Natural killer cell (primary cell): ENCODE measurements around the gene CCN5. TPM values are rescaled to one million over a fixed set of nuclear protein-coding genes. Genes with fewer than 3 reads are reported as not detected.

Experiments
- ATAC-seq, 3 donors: fragments of 150-1000 bp in 2 of 3; fragments of 200-7000 bp in 1 of 3; cut with Tn5 transposase; 1 replicate in 1 of 3; 2 replicates in 2 of 3; pipeline ENCODE4 v1.10.0; 2021; ENCODE audit warnings: mild to moderate bottlenecking in 2 of 3, moderate library complexity in 2 of 3
- DNase-seq, 2 donors: peaks; one replicate each; pipeline versions ENCODE4 v3.0.0 to v3.0.0-alpha.2; 2013 to 2021; ENCODE audit warnings: mixed read lengths in 1 of 2
- H3K27ac ChIP-seq: one replicate; pipeline ENCODE4 v1.5.1; 2013; ENCODE audit warnings: mild to moderate bottlenecking, low read length
- H3K27me3 ChIP-seq: one replicate; pipeline ENCODE4 v1.6.1; 2013; ENCODE audit warnings: low read length; ENCODE audit not compliant: control insufficient read depth, insufficient read depth
- H3K36me3 ChIP-seq: one replicate; pipeline ENCODE4 v1.6.1; 2013; ENCODE audit warnings: low read length; ENCODE audit not compliant: control insufficient read depth, insufficient read depth
- H3K4me1 ChIP-seq: one replicate; pipeline ENCODE4 v1.6.1; 2013; ENCODE audit warnings: low read length; ENCODE audit not compliant: control insufficient read depth, insufficient read depth
- H3K4me3 ChIP-seq: one replicate; pipeline ENCODE4 v1.5.1; 2013; ENCODE audit warnings: low read length
- H3K9me3 ChIP-seq: one replicate; pipeline ENCODE4 v1.6.1; 2013; ENCODE audit warnings: low read length; ENCODE audit not compliant: control insufficient read depth, insufficient read depth
- H3K27ac Mint-ChIP-seq, 2 donors: one replicate each; pipeline ENCODE4 v1.8.0; 2022; ENCODE audit warnings: mild to moderate bottlenecking in 2 of 2, mixed read lengths in 2 of 2, moderate library complexity in 1 of 2
- H3K27me3 Mint-ChIP-seq, 2 donors: one replicate each; pipeline ENCODE4 v1.8.0; 2022; ENCODE audit warnings: low read depth in 2 of 2, mixed read lengths in 2 of 2
- H3K36me3 Mint-ChIP-seq: one replicate; pipeline ENCODE4 v1.8.0; 2022; ENCODE audit warnings: mixed read lengths
- H3K4me1 Mint-ChIP-seq, 2 donors: one replicate each; pipeline ENCODE4 v1.8.0; 2022; ENCODE audit warnings: mixed read lengths in 2 of 2
- H3K4me3 Mint-ChIP-seq: one replicate; pipeline ENCODE4 v1.8.0; 2022; ENCODE audit warnings: mild to moderate bottlenecking, moderate library complexity, mixed read lengths
- H3K9me3 Mint-ChIP-seq, 2 donors: one replicate each; pipeline ENCODE4 v1.8.0; 2022; ENCODE audit warnings: mixed read lengths in 2 of 2
- CTCF ChIP-seq: fragments of 200-600 bp; IDR thresholded peaks from one replicate; pipeline ENCODE4 v1.8.0; 2022; ENCODE audit warnings: antibody characterized with exemption
- WGBS: methylation state at CpG from one replicate; pipeline ENCODE4 v1.1.7; 2013; ENCODE audit warnings: missing lambda C conversion rate; ENCODE audit not compliant: insufficient coverage; 5-methylcytosine and 5-hydroxymethylcytosine counted together
- intact Hi-C: fragments of 100-400 bp; cut with micrococcal nuclease; formaldehyde crosslinking; loops from one replicate; pipeline ENCODE4 v1.14.2; 2022
- total RNA-seq, 4 donors: library from RNA; stranded (reverse); fragments of 120-200 nt in 1 of 4; gene quantifications; one replicate each; pipeline versions ENCODE4 v1.2.3 to v1.2.4, GENCODE V29; 2013 to 2022

Gene CCN5
- total RNA-seq, 3 donors from 2014 or later (not counting 1 experiment from before 2014, with no cell fraction given) = not detected

- intact Hi-C loops = no loop called here
- WGBS = 61% methylated on average over 7 of the region's 11 CpGs
Observed at GRCh38 chr20:44720997-44721784, 6.0 kb downstream of the CCN5 start.

GRCh38 chr20:44721785-44722054, 6.6 kb downstream of the CCN5 start:
- Mint-ChIP-seq H3K27ac (peak overlapping the region in 1 of 2 donors; percentile 18), H3K4me1 (peaks cover 0 to 10% of the 10 kb centered on the region in 2 donors), H3K4me3 (no peak overlapping the region), H3K36me3 (no peaks in the 10 kb centered on the region), H3K27me3 (peaks cover 0 to 6% of the 10 kb centered on the region in 2 donors), H3K9me3 (no peaks in the 10 kb centered on the region)
- DNase-seq (no peak), ATAC-seq (no peak)
- no peak for TF ChIP-seq CTCF
- no peak overlapping the region for H3K27ac ChIP-seq
- no peaks in the 10 kb centered on the region for H3K9me3 ChIP-seq
- H3K36me3 ChIP-seq = no peaks in the 10 kb centered on the region
- no peaks in the 10 kb centered on the region for H3K27me3 ChIP-seq
- H3K4me3 ChIP-seq = no peak overlapping the region
- H3K4me1 ChIP-seq = no peaks in the 10 kb centered on the region
- 83% methylated on average over 1 of the region's 1 CpG for WGBS
- intact Hi-C loops = no loop called here

More at GRCh38 chr20:44720997-44721784, 6.0 kb downstream of the CCN5 start:
- no peak for TF ChIP-seq CTCF
- peak overlapping the region in 1 of 2 donors; percentile 18 for H3K27ac Mint-ChIP-seq
- H3K27ac ChIP-seq = no peak overlapping the region
- no peak overlapping the region for H3K4me3 ChIP-seq
- H3K27me3 ChIP-seq = no peaks in the 10 kb centered on the region
- H3K36me3 ChIP-seq = no peaks in the 10 kb centered on the region
- H3K4me1 ChIP-seq = no peaks in the 10 kb centered on the region
- peak; percentile 49 to 83 (median 78) for ATAC-seq
- H3K9me3 Mint-ChIP-seq = no peaks in the 10 kb centered on the region
- H3K9me3 ChIP-seq = no peaks in the 10 kb centered on the region
- peaks cover 0 to 10% of the 10 kb centered on the region in 2 donors for H3K4me1 Mint-ChIP-seq
- H3K27me3 Mint-ChIP-seq = peaks cover 0 to 6% of the 10 kb centered on the region in 2 donors
- no peak overlapping the region for H3K4me3 Mint-ChIP-seq
- no peaks in the 10 kb centered on the region for H3K36me3 Mint-ChIP-seq
- no peak for DNase-seq

- H3K27me3 Mint-ChIP-seq = peaks cover 0 to 6% of the 10 kb centered on the region in 2 donors
- no peaks in the 10 kb centered on the region for H3K36me3 Mint-ChIP-seq
- TF ChIP-seq CTCF = no peak
- Histone ChIP-seq H3K27me3 (no peaks in the 10 kb centered on the region), H3K27ac (no peak overlapping the region), H3K9me3 (no peaks in the 10 kb centered on the region), H3K4me3 (no peak overlapping the region), H3K4me1 (no peaks in the 10 kb centered on the region), H3K36me3 (no peaks in the 10 kb centered on the region)
- no peak for ATAC-seq
- 63% methylated on average over 2 of the region's 2 CpGs for WGBS
- H3K9me3 Mint-ChIP-seq = no peaks in the 10 kb centered on the region
- intact Hi-C loops = no loop called here
- H3K27ac Mint-ChIP-seq = no peak overlapping the region
- H3K4me3 Mint-ChIP-seq = no peak overlapping the region
- H3K4me1 Mint-ChIP-seq = peaks cover 0 to 10% of the 10 kb centered on the region in 2 donors
- no peak for DNase-seq
Observed at GRCh38 chr20:44722990-44723389, 7.8 kb downstream of the CCN5 start.

GRCh38 chr20:44723391-44723790, 8.2 kb downstream of the CCN5 start:
- H3K36me3 Mint-ChIP-seq = no peaks in the 10 kb centered on the region
- 28% methylated on average over 6 of the region's 7 CpGs for WGBS
- Histone ChIP-seq H3K27ac (no peak overlapping the region), H3K36me3 (no peaks in the 10 kb centered on the region), H3K9me3 (no peaks in the 10 kb centered on the region), H3K27me3 (no peaks in the 10 kb centered on the region), H3K4me1 (no peaks in the 10 kb centered on the region), H3K4me3 (no peak overlapping the region)
- intact Hi-C loops = no loop called here
- DNase-seq = no peak
- TF ChIP-seq CTCF = no peak
- ATAC-seq = peak in 1 of 3 donors; percentile 27
- H3K4me3 Mint-ChIP-seq = no peak overlapping the region
- no peak overlapping the region for H3K27ac Mint-ChIP-seq
- H3K4me1 Mint-ChIP-seq = peaks cover 0 to 10% of the 10 kb centered on the region in 2 donors
- no peaks in the 10 kb centered on the region for H3K9me3 Mint-ChIP-seq
- H3K27me3 Mint-ChIP-seq = peaks cover 0 to 6% of the 10 kb centered on the region in 2 donors
